K562 (cell line): ENCODE measurements around the gene KRTAP10-8.

Experiments used
- BRCA1 ChIP-seq, 2 experiments: fragments of 450-650 bp in 1 of 2; sonication (generic) in 1 of 2; formaldehyde crosslinking in 1 of 2; IDR thresholded peaks; 2 replicates each; pipeline versions ENCODE4 v1.5.0 to v1.6.1; 2017 to 2020; ENCODE audit warnings: mild to moderate bottlenecking in 1 of 2, missing genetic modification reagents in 1 of 2
- CHD4 ChIP-seq: fragments of 200-600 bp; sonication (generic); IDR thresholded peaks from 3 replicates; pipeline ENCODE4 v1.6.1; 2012; ENCODE audit warnings: low read depth, mild to moderate bottlenecking, mixed read lengths, low read length, inconsistent platforms; ENCODE audit not compliant: insufficient read depth, insufficient replicate concordance, poor library complexity, severe bottlenecking
- CTCF ChIP-seq, 3 experiments: IDR thresholded peaks in 2 of 3; conservative IDR thresholded peaks in 1 of 3; 2 replicates each; pipeline ENCODE4 v1.5.1; 2011 to 2012; ENCODE audit warnings: low read length in 3 of 3, mild to moderate bottlenecking in 3 of 3, control low read depth in 2 of 3, improper control_type of control experiment in 1 of 3, inconsistent platforms in 1 of 3, low read depth in 1 of 3, mixed read lengths in 1 of 3, moderate library complexity in 1 of 3; ENCODE audit not compliant: insufficient read depth in 2 of 3
- ETS1 ChIP-seq: conservative IDR thresholded peaks from 2 replicates; pipeline ENCODE4 v1.6.1; 2011; ENCODE audit warnings: low read depth, mild to moderate bottlenecking, low read length; ENCODE audit not compliant: control insufficient read depth
- MAX ChIP-seq: sonication (generic); formaldehyde crosslinking; IDR thresholded peaks from 2 replicates; pipeline ENCODE4 v1.9.0; 2022; ENCODE audit warnings: mild to moderate bottlenecking, missing genetic modification reagents
- POLR3A ChIP-seq: IDR thresholded peaks from 2 replicates; pipeline ENCODE4 v1.6.1; 2011; ENCODE audit warnings: borderline replicate concordance, mild to moderate bottlenecking, moderate library complexity; ENCODE audit not compliant: insufficient read length, insufficient read depth; ENCODE audit errors: extremely low read depth

GRCh38 chr21:44648557-44649311, 36.9 kb downstream of the KRTAP10-8 start:
- TF ChIP-seq CTCF (IDR thresholded peaks at IDR 0.05 in 2 of 3, conservative IDR thresholded peaks at IDR 0.05 in 1 of 3; ENCODE audit: insufficient read depth in 2 of 3, low read depth in 1 of 3, low read length in 3 of 3) = no peak
- TF ChIP-seq BRCA1 (IDR thresholded peaks at IDR 0.05) = no peak
- TF ChIP-seq BRCA1 (CRISPR knock-in tag; IDR thresholded peaks at IDR 0.05) = no peak
- TF ChIP-seq MAX (CRISPR knock-in tag) = no peak
- TF ChIP-seq POLR3A = no peak
- no peak for TF ChIP-seq ETS1
- TF ChIP-seq CHD4 = no peak
